Stimulated activated CD4-positive, alpha-beta T cell treated with anti-CD3 and anti-CD28 coated beads, Interleukin-1b, Interleukin-23, amount 100 ng/mL, for 48 hours (primary cell): ENCODE results near the gene PPM1J.

Experiments
- DNase-seq: peaks from one replicate; pipeline ENCODE4 v3.0.0-alpha.2; 2020

Gene PPM1J

GRCh38 chr1:112686417-112686816 lies 28.7 kb downstream of the PPM1J start:
- DNase-seq = no peak

GRCh38 chr1:112685913-112686312 lies 29.2 kb downstream of the PPM1J start:
- no peak for DNase-seq

DNA sequence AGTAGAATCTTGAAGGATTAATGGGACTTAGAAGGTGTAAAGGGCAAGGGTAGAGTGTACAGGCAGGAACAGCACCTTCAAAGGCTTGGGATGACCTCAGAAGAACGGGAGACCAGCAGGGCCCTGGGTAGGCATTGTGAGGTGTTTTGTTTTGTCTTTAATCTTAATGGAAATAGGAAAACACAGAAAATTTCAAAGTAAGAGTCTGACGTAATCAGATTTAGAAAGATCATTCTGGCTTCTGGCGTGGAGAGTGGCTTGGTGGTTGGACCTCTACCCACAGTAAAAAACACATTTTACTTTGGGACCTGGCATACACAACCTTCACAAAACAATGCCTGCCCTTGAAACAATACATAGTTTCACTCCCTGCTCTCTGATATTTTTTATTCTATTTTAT lies 36.5 kb downstream of the PPM1J start:
- no peak for DNase-seq

DNA sequence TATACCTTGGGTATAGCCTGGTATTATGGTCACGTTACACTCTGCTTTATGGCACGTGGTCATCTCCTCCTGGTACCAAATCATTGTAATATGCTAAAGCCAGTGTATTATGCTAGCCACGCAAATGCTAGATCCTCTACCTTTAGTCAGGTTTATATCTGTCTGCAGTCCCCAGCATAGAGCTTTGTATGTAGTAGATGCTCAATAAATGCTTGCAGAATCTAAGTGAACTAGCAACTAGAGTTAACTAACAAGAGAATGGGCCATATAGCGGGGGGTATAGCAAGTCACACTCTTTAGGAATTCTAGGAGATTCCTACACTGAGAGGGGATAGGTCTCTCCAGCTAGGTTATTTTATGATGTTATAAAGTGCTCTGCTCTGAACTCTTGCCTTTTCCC lies 37.6 kb downstream of the PPM1J start:
- no peak for DNase-seq

DNA sequence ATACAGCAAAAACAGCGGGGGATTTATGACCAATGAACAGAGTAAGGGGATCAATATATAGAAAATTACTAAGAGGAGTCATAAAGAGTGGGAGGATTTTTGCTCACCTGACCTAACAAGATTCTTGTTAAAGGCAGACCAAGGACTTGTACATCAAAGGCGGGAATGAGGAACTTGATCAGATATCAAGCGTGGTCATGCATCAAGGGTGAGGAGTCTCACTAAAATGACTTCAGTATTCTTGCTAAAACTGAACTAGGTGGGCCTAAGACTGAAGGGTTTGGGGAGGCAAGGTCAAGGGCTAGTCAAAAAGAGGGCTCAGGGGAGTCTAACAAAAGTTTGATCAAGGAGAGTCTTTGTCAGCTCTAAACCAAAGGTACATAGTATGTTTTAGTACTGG lies 38.6 kb downstream of the PPM1J start:
- DNase-seq = no peak

DNA sequence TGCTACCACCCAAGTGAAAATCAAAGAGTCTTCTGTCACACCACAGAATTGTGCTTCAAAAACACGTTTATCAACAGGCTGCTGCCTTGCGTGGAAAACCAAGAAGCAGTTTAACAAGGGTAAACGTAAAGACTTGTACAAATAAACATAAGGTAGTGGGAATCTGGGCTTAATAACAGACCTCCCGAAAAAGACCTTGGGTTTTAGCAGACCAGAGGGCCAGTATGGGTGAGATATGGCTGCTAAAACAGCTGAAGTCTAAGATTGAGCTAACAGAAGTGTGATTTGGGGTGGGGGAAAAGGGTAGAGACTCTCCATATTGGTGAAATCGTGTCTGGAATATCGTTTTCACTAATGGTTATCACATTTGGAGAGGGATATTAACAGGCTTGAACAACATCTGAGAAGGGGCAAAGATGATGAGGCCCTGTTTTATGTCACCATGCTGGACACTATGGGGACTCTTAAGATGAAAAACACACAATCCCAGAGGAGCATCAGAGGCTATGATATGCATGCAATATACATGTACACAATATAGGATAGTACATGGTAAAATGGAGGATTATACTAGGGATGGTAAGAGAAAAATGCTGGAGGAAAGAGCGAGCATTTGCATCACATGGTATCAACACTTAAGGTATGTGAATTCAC lies 39.3 kb downstream of the PPM1J start:
- no peak for DNase-seq

DNA sequence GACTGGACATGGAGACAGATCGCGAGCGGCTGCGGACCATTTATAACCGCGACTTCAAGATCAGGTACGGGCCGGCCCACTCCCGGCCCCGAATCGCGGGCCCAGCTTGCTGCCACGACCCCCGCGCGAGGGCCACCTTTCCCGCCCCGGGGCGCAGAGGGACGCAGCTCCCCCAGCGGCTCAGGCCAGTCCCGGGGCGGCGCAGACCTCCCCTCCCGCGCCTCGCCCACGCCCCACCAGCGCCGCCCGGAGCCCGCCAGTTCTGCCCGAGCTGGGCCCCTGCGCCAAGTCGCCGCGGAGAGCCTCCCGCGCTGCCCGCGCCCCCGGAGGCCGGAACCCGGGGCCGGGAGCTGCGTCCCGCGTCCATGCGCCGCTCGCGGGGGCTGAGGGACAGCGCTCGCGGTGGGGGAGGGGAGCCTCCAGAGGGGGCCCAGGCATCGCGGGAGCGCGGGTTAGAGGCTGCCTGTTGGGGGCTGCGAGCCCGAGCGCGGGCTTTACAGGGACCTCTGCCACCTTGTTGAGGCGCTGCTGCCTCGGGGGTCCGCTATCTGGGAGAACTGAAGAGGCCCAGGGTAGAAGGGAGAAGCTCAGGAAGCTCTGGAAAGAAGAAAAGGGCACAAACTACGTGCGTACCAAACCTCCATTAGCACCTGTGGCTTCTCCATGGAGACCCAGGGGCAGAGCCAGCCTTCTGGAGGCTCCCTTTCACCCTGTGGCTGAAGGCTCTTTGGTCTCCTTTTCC lies 40.0 kb downstream of the PPM1J start:
- DNase-seq = peak; percentile 29

DNA sequence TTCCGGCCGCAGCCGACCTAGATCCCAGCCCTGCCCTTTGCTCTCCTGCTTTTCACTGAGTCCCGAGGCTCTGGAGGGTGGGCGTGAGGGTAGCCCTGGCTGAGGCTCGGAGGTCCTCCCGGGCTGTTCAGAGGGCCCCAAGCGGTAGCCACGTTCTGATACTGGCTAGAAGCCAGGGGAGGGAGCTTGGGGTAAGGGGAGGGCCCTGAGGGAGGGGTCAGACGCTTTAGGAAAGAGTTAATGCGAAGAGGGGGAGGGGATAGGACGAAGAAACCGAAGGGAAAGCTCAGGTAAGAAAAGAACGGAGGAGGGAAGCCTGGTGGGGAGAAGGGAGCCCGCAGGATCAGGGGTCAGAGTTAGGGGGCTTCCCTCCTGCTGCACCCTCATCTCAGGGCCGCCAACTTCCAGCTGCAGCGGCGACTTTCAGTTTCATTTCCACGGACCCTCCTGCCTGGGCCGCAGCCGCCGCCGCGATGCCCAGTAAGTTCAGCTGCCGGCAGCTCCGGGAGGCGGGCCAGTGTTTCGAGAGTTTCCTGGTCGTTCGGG lies 40.6 kb downstream of the PPM1J start, which contains the start of gene MOV10:
TSS of gene MOV10 (plus strand) at position 220 of the 546 bp plus-strand sequence. CDS start at position 474, 254 bp downstream.
- peak; percentile 62 for DNase-seq

- DNase-seq = no peak
Measured at GRCh38 chr1:112673592-112674439, 41.3 kb downstream of the PPM1J start.

- DNase-seq = no peak
Measured at GRCh38 chr1:112672842-112673241, 42.3 kb downstream of the PPM1J start.

GRCh38 chr1:112672009-112672408 lies 43.1 kb downstream of the PPM1J start:
- no peak for DNase-seq

DNA sequence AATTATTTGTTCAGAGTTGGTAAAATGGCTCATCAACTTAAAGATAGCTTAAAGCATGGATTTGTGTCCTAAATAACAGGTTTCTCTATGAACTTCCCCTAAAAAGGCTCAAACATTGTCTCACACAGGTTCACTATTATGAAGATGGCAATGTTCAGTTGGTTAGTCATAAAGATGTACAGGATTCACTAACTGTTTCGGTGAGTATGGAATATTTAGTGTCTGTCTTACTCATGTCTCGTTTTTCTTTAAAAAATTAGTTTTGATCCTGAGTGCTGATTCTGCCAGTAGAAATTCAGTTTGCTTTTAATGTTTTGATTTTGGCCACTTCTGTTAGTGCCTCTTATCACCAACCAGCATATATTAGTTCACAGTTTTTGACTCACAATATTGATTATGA lies 48.2 kb downstream of the PPM1J start:
- no peak for DNase-seq

GRCh38 chr1:112665857-112666256 lies 49.3 kb downstream of the PPM1J start:
- no peak for DNase-seq
